ENCODE measurements around the gene CRADD. TPM values are rescaled to one million over a fixed set of nuclear protein-coding genes. Genes with fewer than 3 reads are reported as not detected.
"Not testable (repeated sequence)": the region's sequence is repeated elsewhere in the genome, so short reads cannot be mapped to it uniquely, and the experiment has no call there.

CRADD gene
- total RNA-seq, 1 donor from 2014 or later: 10.7 TPM

DNA sequence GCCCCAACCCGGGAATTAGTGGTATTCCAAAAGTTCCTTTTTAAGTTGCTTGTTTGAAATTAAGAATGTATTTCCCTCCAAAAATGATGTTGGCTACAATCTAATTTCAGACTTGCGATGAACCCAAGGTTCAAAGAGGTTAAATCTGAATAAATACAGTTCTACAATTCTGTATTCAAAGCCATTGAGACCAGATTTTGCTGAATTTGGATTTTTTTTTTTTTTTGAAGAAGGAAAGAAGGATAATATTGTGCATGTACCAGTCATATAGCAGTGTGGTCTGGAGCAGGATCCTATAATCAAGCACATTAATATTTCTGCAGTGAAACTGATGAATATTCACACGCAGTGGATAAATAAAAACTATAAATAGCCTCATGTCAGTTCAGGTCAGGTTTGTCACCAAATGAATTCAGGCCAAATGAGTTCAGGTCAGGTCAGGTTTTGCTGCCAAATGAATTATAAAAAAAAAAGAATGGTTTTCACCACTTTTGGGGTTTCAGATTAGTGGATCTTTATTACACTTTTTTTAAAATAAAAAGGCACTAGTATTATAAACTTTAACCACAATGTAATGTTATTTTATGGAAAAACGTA is 69.5 kb downstream of the CRADD start:
- Mint-ChIP-seq H3K4me1 (ENCODE audit: low read depth) (peaks cover 27% of the 10 kb centered on the region), H3K4me3 (ENCODE audit: low read depth) (no peak overlapping the region)

DNA sequence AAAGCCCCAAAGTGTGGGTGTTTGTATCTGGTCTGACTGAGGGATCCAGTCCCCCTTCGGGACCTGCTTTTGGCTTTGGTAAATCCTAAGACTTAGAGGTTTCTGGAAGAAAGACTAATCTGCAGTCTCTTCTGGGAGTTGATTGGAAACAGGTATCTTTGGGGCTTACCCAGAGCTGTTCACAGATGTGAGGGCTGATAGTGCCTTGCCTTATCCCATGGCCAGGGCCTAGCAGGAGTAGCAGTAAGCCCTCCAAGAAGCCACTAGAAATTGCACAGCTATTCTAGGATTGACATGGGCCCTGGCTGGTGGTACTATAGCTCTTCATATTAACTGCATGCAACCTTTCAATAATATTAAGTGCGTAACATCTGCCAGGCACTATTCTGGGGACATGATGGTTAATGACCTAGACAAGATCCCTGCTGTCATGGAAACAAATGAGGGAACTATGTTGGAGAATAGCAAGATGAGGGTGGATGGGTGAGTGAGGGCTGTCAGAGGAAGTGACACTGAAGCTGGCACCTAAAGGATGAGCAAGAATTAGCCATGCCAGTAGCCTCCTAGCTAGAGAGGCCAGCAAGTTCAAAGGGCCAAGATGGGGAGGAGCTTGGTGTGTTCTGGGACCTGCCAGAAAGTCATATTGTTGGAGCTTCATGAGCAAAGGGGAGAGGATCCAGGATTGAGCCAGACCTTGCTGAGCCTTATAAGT is 71.7 kb downstream of the CRADD start:
- H3K36me3 Mint-ChIP-seq (ENCODE audit: low read depth): peaks cover 15% of the 10 kb centered on the region
- no peak overlapping the region for H3K27ac Mint-ChIP-seq
- peaks cover 19% of the 10 kb centered on the region for H3K9me3 Mint-ChIP-seq
- H3K4me3 Mint-ChIP-seq (ENCODE audit: low read depth): no peak overlapping the region
- H3K4me1 Mint-ChIP-seq (ENCODE audit: low read depth): peaks cover 14% of the 10 kb centered on the region
- no peaks in the 10 kb centered on the region for H3K27me3 Mint-ChIP-seq (ENCODE audit: low read depth)
- intact Hi-C loops (cut with micrococcal nuclease): no loop called here
- no peak for DNase-seq (ENCODE audit: low spot score)

More for the DNA sequence above, 69.5 kb downstream of the CRADD start:
- H3K27me3 Mint-ChIP-seq (ENCODE audit: low read depth): no peaks in the 10 kb centered on the region
- H3K27ac Mint-ChIP-seq: no peak overlapping the region
- DNase-seq (ENCODE audit: low spot score): no peak
- intact Hi-C loops (cut with micrococcal nuclease): no loop called here
- no peaks in the 10 kb centered on the region for H3K9me3 Mint-ChIP-seq
- no peaks in the 10 kb centered on the region for H3K36me3 Mint-ChIP-seq (ENCODE audit: low read depth)

DNA sequence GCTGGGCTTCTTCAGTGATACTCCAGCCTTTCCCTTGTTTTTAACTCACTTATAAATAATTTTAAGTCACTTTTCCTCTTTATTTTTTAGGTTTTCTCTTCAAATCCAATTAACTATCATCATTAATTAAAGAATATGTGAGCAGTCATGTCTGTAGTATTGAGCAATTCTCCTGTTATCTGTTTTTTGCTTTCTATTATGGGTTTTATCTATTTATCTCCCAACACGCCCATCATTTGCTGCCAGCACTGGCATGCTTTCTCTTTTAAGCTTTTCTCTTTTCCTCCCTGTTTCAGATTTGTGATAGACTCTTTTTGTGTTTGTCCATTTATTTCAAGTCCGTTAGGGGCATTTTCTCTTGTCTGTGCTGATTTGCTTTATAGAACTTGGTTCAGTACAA is 72.3 kb downstream of the CRADD start:
- H3K36me3 Mint-ChIP-seq (ENCODE audit: low read depth): peaks cover 19% of the 10 kb centered on the region
- no peaks in the 10 kb centered on the region for H3K27me3 Mint-ChIP-seq (ENCODE audit: low read depth)
- peaks cover 22% of the 10 kb centered on the region for H3K9me3 Mint-ChIP-seq
- intact Hi-C loops (cut with micrococcal nuclease): no loop called here
- no peak overlapping the region for H3K4me3 Mint-ChIP-seq (ENCODE audit: low read depth)
- no peak for DNase-seq (ENCODE audit: low spot score)
- peaks cover 12% of the 10 kb centered on the region for H3K4me1 Mint-ChIP-seq (ENCODE audit: low read depth)
- H3K27ac Mint-ChIP-seq: no peak overlapping the region

DNA sequence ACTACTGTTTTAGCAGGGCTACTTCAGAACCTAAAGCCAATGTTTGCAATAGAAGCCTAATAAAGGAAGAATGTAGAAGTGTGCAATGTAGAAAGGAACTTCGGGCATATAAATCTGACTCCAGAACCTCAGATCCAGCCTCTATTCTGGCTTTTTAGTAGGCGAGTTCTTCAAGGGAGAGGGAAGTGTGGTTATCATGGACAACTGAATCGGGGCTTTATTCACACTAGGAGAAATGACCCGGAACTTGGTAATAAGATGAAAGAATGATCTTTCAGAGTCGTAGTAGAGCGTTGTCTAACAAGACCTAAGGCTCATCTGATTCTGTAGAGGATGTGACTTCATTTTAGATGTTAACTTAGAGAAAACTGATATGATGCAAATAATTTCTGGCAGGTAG is 72.9 kb downstream of the CRADD start:
- Mint-ChIP-seq H3K4me1 (ENCODE audit: low read depth) (peaks cover 12% of the 10 kb centered on the region), H3K36me3 (ENCODE audit: low read depth) (peaks cover 22% of the 10 kb centered on the region), H3K27me3 (ENCODE audit: low read depth) (no peaks in the 10 kb centered on the region), H3K4me3 (ENCODE audit: low read depth) (no peak overlapping the region), H3K9me3 (peaks cover 26% of the 10 kb centered on the region), H3K27ac (no peak overlapping the region)
- intact Hi-C loops (cut with micrococcal nuclease): no loop called here
- DNase-seq (ENCODE audit: low spot score): no peak

DNA sequence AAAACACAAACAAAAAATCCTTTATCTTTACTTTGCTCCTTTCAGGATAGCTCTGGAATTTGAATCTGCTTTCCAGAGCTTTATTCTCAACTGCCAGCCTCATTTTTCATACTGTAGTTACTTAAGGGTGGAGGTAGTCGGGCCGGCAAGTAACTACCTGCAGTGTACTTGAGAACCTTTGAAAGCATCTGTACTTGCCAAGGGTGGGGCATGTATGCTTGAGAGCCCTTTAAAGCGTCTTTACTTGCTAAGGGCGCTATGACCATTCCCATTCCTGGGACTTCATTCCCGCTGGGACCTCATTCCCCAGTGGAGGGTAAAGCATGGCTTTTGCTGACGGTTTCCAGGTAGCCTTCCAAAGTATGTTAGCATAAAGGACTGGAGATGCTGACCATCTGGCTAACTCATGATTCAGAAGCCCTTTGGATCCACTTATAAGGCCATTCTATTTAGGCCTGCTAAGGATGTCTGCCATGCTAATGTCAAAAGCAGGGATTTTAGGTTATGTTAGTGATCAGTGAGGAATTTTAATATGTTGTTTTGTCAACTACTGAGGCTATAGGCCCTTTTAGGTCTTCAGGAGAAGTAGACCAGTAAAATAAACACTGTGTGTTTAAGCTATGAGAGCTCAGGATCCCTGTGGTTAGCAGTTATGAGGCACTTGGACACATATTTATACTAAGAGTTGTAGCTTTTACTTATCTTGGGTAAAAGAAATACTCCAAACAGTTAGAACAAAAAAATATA is 74.9 kb downstream of the CRADD start:
- H3K9me3 Mint-ChIP-seq: peaks cover 26% of the 10 kb centered on the region
- peaks cover 12% of the 10 kb centered on the region for H3K4me1 Mint-ChIP-seq (ENCODE audit: low read depth)
- intact Hi-C loops (cut with micrococcal nuclease): no loop called here
- H3K27me3 Mint-ChIP-seq (ENCODE audit: low read depth): no peaks in the 10 kb centered on the region
- no peak for DNase-seq (ENCODE audit: low spot score)
- H3K4me3 Mint-ChIP-seq (ENCODE audit: low read depth): no peak overlapping the region
- H3K27ac Mint-ChIP-seq: no peak overlapping the region
- peaks cover 22% of the 10 kb centered on the region for H3K36me3 Mint-ChIP-seq (ENCODE audit: low read depth)

DNA sequence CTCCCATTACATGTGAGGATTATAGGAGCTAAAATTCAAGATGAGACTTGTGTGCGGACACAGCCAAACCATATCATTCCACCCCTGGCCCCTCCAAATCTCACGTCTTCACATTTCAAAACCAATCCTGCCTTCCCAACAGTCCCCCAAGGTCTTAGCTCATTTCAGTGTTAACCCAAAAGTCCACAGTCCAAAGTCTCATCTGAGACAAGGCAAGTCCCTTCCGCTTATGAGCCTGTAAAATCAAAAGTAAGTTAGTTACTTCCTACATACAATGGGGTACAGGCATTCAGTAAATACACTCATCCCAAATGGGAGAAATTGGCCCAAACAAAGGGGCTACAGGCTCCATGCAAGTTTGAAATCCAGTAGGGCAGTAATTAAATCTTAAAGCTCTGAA is 76.1 kb downstream of the CRADD start:
- H3K4me1 Mint-ChIP-seq (ENCODE audit: low read depth): peaks cover 14% of the 10 kb centered on the region
- no peaks in the 10 kb centered on the region for H3K27me3 Mint-ChIP-seq (ENCODE audit: low read depth)
- H3K4me3 Mint-ChIP-seq (ENCODE audit: low read depth): no peak overlapping the region
- intact Hi-C loops (cut with micrococcal nuclease): no loop called here
- H3K9me3 Mint-ChIP-seq: peaks cover 26% of the 10 kb centered on the region
- DNase-seq (ENCODE audit: low spot score): no peak
- H3K36me3 Mint-ChIP-seq (ENCODE audit: low read depth): peaks cover 22% of the 10 kb centered on the region
- no peak overlapping the region for H3K27ac Mint-ChIP-seq

DNA sequence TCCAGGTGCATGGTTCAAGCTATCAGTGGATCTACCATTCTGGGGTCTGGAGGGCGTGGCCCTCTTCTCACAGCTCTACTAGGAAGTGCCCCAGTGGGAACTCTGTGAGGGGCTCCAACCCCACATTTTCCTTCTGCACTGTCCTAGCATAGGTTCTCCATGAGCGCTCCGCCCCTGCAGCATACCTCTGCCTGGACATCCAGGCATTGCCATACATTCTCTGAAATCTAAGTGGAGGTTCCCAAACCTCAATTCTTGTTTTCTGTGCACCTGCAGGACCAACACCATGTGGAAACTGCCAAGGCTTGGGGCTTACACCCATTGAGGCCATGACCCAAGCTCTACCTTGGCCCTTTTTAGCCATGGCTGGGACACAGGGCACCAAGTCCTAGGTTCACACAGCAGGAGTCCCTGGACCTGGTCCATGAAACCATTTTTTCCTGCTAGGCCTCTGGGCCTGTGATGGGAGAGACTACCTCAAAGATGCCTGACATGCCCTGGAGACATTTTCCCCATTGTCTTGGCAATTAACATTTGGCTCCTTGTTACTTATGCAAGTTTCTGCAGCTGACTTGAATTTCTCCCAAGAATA is 76.8 kb downstream of the CRADD start:
- peaks cover 14% of the 10 kb centered on the region for H3K4me1 Mint-ChIP-seq (ENCODE audit: low read depth)

DNA sequence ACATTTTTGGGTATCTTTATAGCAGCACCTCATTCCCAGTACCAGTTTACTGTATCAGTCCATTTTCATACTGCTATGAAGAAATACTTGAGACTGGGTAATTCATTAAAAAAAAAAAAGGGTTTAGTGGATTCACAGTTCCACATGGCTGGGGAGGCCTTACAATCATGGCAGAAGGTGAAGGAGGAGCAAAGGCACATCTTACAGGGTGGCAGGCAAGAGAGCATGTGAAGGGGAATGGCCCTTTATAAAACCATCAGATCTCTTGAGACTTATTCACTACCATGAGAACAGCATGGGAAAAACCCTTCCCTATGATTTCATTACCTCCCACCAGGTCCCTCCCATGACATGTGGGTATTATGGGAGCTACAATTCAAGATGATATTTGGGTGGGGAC is 77.7 kb downstream of the CRADD start:
- H3K4me1 Mint-ChIP-seq (ENCODE audit: low read depth): peaks cover 13% of the 10 kb centered on the region
- H3K4me3 Mint-ChIP-seq (ENCODE audit: low read depth); intact Hi-C loops (cut with micrococcal nuclease); H3K27ac Mint-ChIP-seq; H3K27me3 Mint-ChIP-seq (ENCODE audit: low read depth); DNase-seq (ENCODE audit: low spot score): not testable (repeated sequence)
- peaks cover 22% of the 10 kb centered on the region for H3K36me3 Mint-ChIP-seq (ENCODE audit: low read depth)
- peaks cover 26% of the 10 kb centered on the region for H3K9me3 Mint-ChIP-seq

More for the DNA sequence above, 76.8 kb downstream of the CRADD start:
- no peak for DNase-seq (ENCODE audit: low spot score)
- Mint-ChIP-seq H3K27ac (no peak overlapping the region), H3K27me3 (ENCODE audit: low read depth) (no peaks in the 10 kb centered on the region), H3K9me3 (peaks cover 26% of the 10 kb centered on the region), H3K36me3 (ENCODE audit: low read depth) (peaks cover 22% of the 10 kb centered on the region), H3K4me3 (ENCODE audit: low read depth) (no peak overlapping the region)
- intact Hi-C loops (cut with micrococcal nuclease): no loop called here

DNA sequence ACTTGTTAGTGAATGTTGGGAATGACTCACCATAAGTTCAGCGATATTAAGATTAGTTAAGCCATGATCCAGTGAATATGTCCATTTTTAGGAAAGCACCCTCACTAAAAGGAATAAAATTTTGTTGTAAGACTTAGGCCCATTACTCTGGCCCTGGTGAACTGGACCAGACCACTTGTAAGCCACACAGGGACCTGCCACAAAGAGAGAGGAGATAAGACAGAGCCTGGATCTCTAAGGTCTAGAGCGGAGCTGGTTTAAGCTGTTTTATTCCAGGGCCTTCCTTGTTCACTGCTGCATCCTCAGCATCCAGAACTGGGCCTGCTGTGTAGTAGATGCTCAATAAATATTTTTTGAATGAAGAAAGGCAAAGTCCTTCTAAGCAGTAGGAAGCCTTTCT is 79.1 kb downstream of the CRADD start:
- intact Hi-C loops (cut with micrococcal nuclease): no loop called here
- peaks cover 9% of the 10 kb centered on the region for H3K4me1 Mint-ChIP-seq (ENCODE audit: low read depth)

DNA sequence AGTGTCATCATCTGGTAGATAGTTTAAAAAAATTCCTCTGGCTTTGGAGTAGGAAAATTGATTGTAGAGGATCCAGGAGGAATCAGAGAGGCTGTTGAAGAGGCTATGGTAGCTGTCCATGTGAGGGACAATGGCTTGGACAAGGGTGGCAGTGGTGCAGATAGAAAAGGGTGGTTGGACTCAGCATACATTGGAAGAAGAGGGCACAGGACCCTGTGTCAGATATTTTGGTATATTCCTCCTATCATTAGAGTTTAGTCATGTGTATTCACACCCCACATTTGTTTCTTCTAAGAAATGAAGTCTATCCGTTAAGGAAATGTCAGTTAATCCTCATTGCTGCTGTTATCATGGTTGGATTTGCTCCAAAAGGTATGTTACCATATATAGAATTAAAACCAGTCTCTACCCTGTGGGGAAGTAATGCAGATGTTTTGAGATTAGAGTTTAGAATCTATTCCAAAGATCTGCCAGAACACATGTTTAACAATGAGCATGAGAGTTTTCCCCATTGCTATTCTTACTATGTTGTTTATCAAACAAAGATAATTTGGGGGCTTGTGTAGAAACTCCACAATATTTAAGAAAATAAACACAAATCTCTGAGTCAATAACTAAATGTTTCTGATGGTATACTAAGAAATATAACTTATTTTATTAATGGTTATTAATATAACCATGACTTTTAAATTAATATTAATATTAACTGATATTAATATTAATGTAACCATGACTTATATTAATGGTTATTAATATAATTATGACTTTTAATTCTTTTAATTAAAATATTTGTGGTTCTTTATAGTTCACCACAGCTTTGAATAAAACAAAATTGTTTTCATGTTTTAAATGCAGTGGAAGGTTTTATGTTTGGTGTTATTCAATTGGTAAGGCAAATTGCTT is 80.9 kb downstream of the CRADD start:
- Mint-ChIP-seq H3K4me3 (ENCODE audit: low read depth) (no peak overlapping the region), H3K27me3 (ENCODE audit: low read depth) (peaks cover 5% of the 10 kb centered on the region), H3K36me3 (ENCODE audit: low read depth) (peaks cover 14% of the 10 kb centered on the region), H3K27ac (no peak overlapping the region), H3K9me3 (peaks cover 13% of the 10 kb centered on the region), H3K4me1 (ENCODE audit: low read depth) (peaks cover 9% of the 10 kb centered on the region)
- no peak for DNase-seq (ENCODE audit: low spot score)
- intact Hi-C loops (cut with micrococcal nuclease): no loop called here

More for the DNA sequence above, 79.1 kb downstream of the CRADD start:
- H3K27ac Mint-ChIP-seq: no peak overlapping the region
- no peak overlapping the region for H3K4me3 Mint-ChIP-seq (ENCODE audit: low read depth)
- peaks cover 22% of the 10 kb centered on the region for H3K36me3 Mint-ChIP-seq (ENCODE audit: low read depth)
- peaks cover 26% of the 10 kb centered on the region for H3K9me3 Mint-ChIP-seq
- H3K27me3 Mint-ChIP-seq (ENCODE audit: low read depth): peaks cover 5% of the 10 kb centered on the region
- no peak for DNase-seq (ENCODE audit: low spot score)

DNA sequence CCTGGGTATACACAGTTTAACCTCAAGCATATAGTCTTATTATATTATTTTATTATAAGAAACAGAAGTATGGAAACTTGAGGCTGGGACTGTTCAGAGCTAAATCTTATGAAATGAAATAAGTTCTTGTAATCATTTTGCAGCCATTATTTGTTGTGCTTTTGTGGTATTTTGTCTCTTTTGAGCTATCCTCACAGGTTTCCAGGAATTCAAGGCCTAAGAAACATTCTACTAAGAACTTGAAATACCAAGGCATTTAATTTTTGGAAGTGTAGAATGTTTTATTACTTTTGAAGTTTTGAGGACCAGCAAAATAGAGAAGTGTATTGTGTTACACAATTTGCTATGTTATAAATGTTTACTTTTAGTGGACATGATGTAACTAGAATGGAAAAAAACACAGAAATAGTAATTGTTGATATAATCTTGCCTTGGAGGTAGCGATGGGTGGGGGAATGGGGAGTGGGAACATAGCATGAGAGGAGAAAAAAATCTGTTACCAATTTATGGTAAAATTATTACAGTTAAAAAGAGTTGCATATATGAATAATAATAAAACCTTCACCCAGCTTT is 81.7 kb downstream of the CRADD start:
- H3K36me3 Mint-ChIP-seq (ENCODE audit: low read depth): peaks cover 7% of the 10 kb centered on the region
- intact Hi-C loops (cut with micrococcal nuclease): no loop called here
- H3K27ac Mint-ChIP-seq: no peak overlapping the region
- H3K4me3 Mint-ChIP-seq (ENCODE audit: low read depth): no peak overlapping the region
- peaks cover 9% of the 10 kb centered on the region for H3K4me1 Mint-ChIP-seq (ENCODE audit: low read depth)
- H3K27me3 Mint-ChIP-seq (ENCODE audit: low read depth): peaks cover 5% of the 10 kb centered on the region
- DNase-seq (ENCODE audit: low spot score): no peak
- peaks cover 7% of the 10 kb centered on the region for H3K9me3 Mint-ChIP-seq
